Measurements from ENCODE around the gene ZNF407. TPM values are rescaled to one million over a fixed set of nuclear protein-coding genes. Genes with fewer than 3 reads are reported as not detected.

ZNF407 gene
- total and polyA plus RNA-seq, 10 donors, result 2.0 to 41.0 (median 26.3) TPM

- peaks cover 0 to 23% (median 15%) of the 10 kb centered on the region in 6 donors for H3K4me1 ChIP-seq
- WGBS, 5 donors, result 93 to 98% (median 96%) methylated on average over 16 of the region's 16 CpGs
- H3K27ac ChIP-seq, result peak overlapping the region in 3 of 8 donors; percentile 49 to 74 (median 52)
- H3K27me3 ChIP-seq (replicated peaks in 1 of 7), result no peaks in the 10 kb centered on the region
- intact Hi-C loops (cut with DNase I; ENCODE audit: low total_unique reads), result no loop called here
- H3K36me3 ChIP-seq, result peaks cover 5 to 47% (median 22%) of the 10 kb centered on the region in 6 donors
- no peaks in the 10 kb centered on the region for H3K9me3 ChIP-seq
- H3K4me3 ChIP-seq, result no peak overlapping the region
- TF ChIP-seq POLR2A (IDR thresholded peaks at IDR 0.05), result no peak
- DNase-seq, result no peak
These were observed 468.6 kb downstream of the ZNF407 start for GRCh38 chr18:75066021-75066880.

GRCh38 chr18:75066936-75067335 is 469.3 kb downstream of the ZNF407 start:
- intact Hi-C loops (cut with DNase I; ENCODE audit: low total_unique reads), result no loop called here
- DNase-seq, result no peak
- Histone ChIP-seq H3K27me3 (replicated peaks in 1 of 7) (no peaks in the 10 kb centered on the region), H3K4me1 (peaks cover 0 to 30% (median 22%) of the 10 kb centered on the region in 6 donors), H3K4me3 (no peak overlapping the region), H3K27ac (peak overlapping the region in 4 of 8 donors; percentile 49 to 74 (median 53)), H3K36me3 (peaks cover 5 to 40% (median 22%) of the 10 kb centered on the region in 6 donors), H3K9me3 (no peaks in the 10 kb centered on the region)
- TF ChIP-seq POLR2A (IDR thresholded peaks at IDR 0.05) (no peak), POLR2AphosphoS5 (IDR thresholded peaks at IDR 0.05) (no peak)
- TF ChIP-seq, protein P1, sequence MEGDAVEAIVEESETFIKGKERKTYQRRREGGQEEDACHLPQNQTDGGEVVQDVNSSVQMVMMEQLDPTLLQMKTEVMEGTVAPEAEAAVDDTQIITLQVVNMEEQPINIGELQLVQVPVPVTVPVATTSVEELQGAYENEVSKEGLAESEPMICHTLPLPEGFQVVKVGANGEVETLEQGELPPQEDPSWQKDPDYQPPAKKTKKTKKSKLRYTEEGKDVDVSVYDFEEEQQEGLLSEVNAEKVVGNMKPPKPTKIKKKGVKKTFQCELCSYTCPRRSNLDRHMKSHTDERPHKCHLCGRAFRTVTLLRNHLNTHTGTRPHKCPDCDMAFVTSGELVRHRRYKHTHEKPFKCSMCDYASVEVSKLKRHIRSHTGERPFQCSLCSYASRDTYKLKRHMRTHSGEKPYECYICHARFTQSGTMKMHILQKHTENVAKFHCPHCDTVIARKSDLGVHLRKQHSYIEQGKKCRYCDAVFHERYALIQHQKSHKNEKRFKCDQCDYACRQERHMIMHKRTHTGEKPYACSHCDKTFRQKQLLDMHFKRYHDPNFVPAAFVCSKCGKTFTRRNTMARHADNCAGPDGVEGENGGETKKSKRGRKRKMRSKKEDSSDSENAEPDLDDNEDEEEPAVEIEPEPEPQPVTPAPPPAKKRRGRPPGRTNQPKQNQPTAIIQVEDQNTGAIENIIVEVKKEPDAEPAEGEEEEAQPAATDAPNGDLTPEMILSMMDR (IDR thresholded peaks at IDR 0.05 in 8 of 11, conservative IDR thresholded peaks at IDR 0.05 in 3 of 11), result no peak
- 56 to 76% (median 65%) methylated on average over 11 of the region's 11 CpGs for WGBS, 5 donors

- no peak overlapping the region for H3K4me3 ChIP-seq
- intact Hi-C loops (cut with DNase I; ENCODE audit: low total_unique reads), result no loop called here
- WGBS, 5 donors, result 90 to 95% (median 91%) methylated on average over 17 of the region's 17 CpGs
These were observed 470.5 kb downstream of the ZNF407 start for GRCh38 chr18:75067996-75068645.

GRCh38 chr18:75068682-75069435 is 471.2 kb downstream of the ZNF407 start:
- 91 to 97% (median 95%) methylated on average over 20 of the region's 20 CpGs for WGBS, 5 donors
- Histone ChIP-seq H3K36me3 (peaks cover 0 to 21% (median 10%) of the 10 kb centered on the region in 6 donors), H3K4me1 (peaks cover 0 to 32% (median 25%) of the 10 kb centered on the region in 6 donors), H3K4me3 (no peak overlapping the region), H3K27me3 (replicated peaks in 1 of 7) (no peaks in the 10 kb centered on the region), H3K27ac (peak overlapping the region in 3 of 8 donors; percentile 88 to 89 (median 89)), H3K9me3 (peaks cover 0 to 15% (median 9%) of the 10 kb centered on the region in 8 donors)
- TF ChIP-seq, protein P1 (IDR thresholded peaks at IDR 0.05 in 8 of 11, conservative IDR thresholded peaks at IDR 0.05 in 3 of 11), result no peak
- TF ChIP-seq POLR2A (IDR thresholded peaks at IDR 0.05), result no peak
- TF ChIP-seq POLR2AphosphoS5 (IDR thresholded peaks at IDR 0.05), result peak in 1 of 3 donors; percentile 29
- intact Hi-C loops (cut with DNase I; ENCODE audit: low total_unique reads), result no loop called here
- no peak for DNase-seq

More at GRCh38 chr18:75067996-75068645, 470.5 kb downstream of the ZNF407 start:
- H3K9me3 ChIP-seq, result peaks cover 0 to 8% (median 3%) of the 10 kb centered on the region in 8 donors
- peak overlapping the region in 1 of 8 donors; percentile 74 for H3K27ac ChIP-seq
- TF ChIP-seq, protein P1 (IDR thresholded peaks at IDR 0.05 in 8 of 11, conservative IDR thresholded peaks at IDR 0.05 in 3 of 11), result no peak
- TF ChIP-seq POLR2AphosphoS5 (IDR thresholded peaks at IDR 0.05) (no peak), POLR2A (IDR thresholded peaks at IDR 0.05) (no peak)
- H3K27me3 ChIP-seq (replicated peaks in 1 of 7), result no peaks in the 10 kb centered on the region
- H3K4me1 ChIP-seq, result peaks cover 0 to 32% (median 25%) of the 10 kb centered on the region in 6 donors
- peaks cover 1 to 29% (median 17%) of the 10 kb centered on the region in 6 donors for H3K36me3 ChIP-seq
- DNase-seq, result no peak
